Testis (tissue), 3 donors: Measurements from ENCODE around the gene LHFPL4. TPM values are rescaled to one million over a fixed set of nuclear protein-coding genes. Genes with fewer than 3 reads are reported as not detected.
"Not testable (repeated sequence)": the region's sequence is repeated elsewhere in the genome, so short reads cannot be mapped to it uniquely, and the experiment has no call there.

Source experiments
- DNase-seq: peaks from one replicate; pipeline ENCODE4 v3.0.0-alpha.2; 2019
- H3K27ac ChIP-seq, 2 donors: fragments of 200-600 bp; sonication (generic); one replicate each; pipeline ENCODE4 v1.5.1; 2019
- H3K27me3 ChIP-seq: fragments of 200-600 bp; sonication (generic); one replicate; pipeline ENCODE4 v1.5.1; 2019
- H3K36me3 ChIP-seq: fragments of 200-600 bp; sonication (generic); one replicate; pipeline ENCODE4 v1.5.1; 2017; ENCODE audit warnings: low read depth; ENCODE audit errors: missing control alignments
- H3K4me1 ChIP-seq: fragments of 200-600 bp; sonication (generic); one replicate; pipeline ENCODE4 v1.5.1; 2019
- H3K4me3 ChIP-seq, 2 donors: fragments of 200-600 bp; sonication (generic); one replicate each; pipeline ENCODE4 v1.5.1; 2017 to 2019
- H3K9me3 ChIP-seq: fragments of 200-600 bp; sonication (generic); one replicate; pipeline ENCODE4 v1.5.1; 2017
- CTCF ChIP-seq, 3 experiments: fragments of 450-650 bp in 2 of 3; fragments of 200-600 bp in 1 of 3; sonication (generic) in 1 of 3; IDR thresholded peaks; one replicate each; pipeline ENCODE4 v1.5.1; 2016 to 2019; ENCODE audit warnings: antibody characterized with exemption in 3 of 3, mild to moderate bottlenecking in 2 of 3, moderate library complexity in 1 of 3
- POLR2A ChIP-seq: fragments of 450-650 bp; IDR thresholded peaks from one replicate; pipeline ENCODE4 v1.6.1; 2017; ENCODE audit warnings: antibody characterized with exemption, mild to moderate bottlenecking, moderate library complexity
- WGBS, 2 donors: methylation state at CpG; one replicate each; pipeline ENCODE4 v1.1.5; 2018; 5-methylcytosine and 5-hydroxymethylcytosine counted together
- intact Hi-C: fragments of 100-400 bp; cut with DNase I; formaldehyde crosslinking; loops from one replicate; pipeline ENCODE4 v1.15.1; 2023; ENCODE audit warnings: low total_unique reads
- polyA plus RNA-seq: library from polyadenylated mRNA; stranded (reverse); fragments of 350-450 nt; fragmentation: Illumina TruSeq; extraction: RNeasy Lipid Tissue Mini Kit (QIAGEN cat#74804); gene quantifications from one replicate; pipeline ENCODE4 v1.2.3, GENCODE V29; 2014; ENCODE audit warnings: low read depth, low replicate concordance; ENCODE audit not compliant: insufficient read depth
- total RNA-seq, 2 donors: library from RNA; depleted of rRNA; stranded (reverse); fragments of >200 nt; gene quantifications; one replicate each; pipeline ENCODE4 v1.2.3, GENCODE V29; 2016

Gene LHFPL4
- total and polyA plus RNA-seq, 3 donors from 2014 or later = 1.3 to 2.3 (median 1.3) TPM

GRCh38 chr3:9498781-9499180 lies 54.8 kb downstream of the LHFPL4 start:
- peaks cover 18% of the 10 kb centered on the region for H3K4me1 ChIP-seq
- no peaks in the 10 kb centered on the region for H3K36me3 ChIP-seq
- H3K27me3 ChIP-seq = no peaks in the 10 kb centered on the region
- 75 to 84% methylated on average over 4 to 6 of the region's 6 CpGs for WGBS, 2 donors
- no peak overlapping the region for H3K27ac ChIP-seq
- no peak for DNase-seq
- H3K4me3 ChIP-seq = no peak overlapping the region
- intact Hi-C loops = no loop called here
- no peaks in the 10 kb centered on the region for H3K9me3 ChIP-seq
- TF ChIP-seq POLR2A (no peak), CTCF (IDR thresholded peaks at IDR 0.05) (no peak)

DNA sequence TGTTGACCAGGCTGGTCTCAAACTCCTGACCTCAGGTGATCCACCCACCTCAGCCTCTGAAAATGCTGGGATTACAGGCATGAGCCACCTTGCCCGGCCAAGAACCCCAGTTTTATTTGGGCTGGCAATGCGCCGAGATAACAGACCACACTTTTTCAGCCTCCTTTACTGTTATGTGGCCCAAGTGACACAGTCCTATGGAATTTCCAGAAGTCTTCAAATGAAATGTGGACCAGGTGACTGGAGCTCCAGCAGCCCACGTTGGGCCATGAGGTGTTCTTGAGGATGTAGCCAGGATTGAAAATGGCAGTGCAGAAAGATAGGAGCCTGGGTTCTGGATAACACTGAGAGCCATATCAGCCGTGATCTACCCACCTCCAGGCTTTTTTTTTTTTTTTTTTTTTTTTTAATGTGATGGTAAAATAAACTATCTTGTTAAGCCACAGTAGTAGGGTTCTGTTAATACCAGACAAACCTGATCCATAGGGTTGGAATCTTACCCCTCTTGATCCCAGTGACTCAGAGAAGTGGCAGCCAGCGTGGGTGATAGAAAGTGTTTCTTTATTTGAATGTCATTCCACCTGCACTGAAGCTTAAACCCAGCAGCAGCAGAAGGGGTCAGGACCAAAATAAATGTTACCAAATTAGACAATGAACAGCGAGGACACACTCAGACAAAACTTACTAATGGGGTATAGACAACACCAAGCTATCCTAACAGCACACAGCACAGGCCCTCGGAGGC lies 55.6 kb downstream of the LHFPL4 start:
- H3K4me1 ChIP-seq = peaks cover 18% of the 10 kb centered on the region
- no peaks in the 10 kb centered on the region for H3K9me3 ChIP-seq
- H3K36me3 ChIP-seq = no peaks in the 10 kb centered on the region
- 86 to 93% methylated on average over 7 to 8 of the region's 8 CpGs for WGBS, 2 donors
- TF ChIP-seq CTCF (IDR thresholded peaks at IDR 0.05) (no peak), POLR2A (no peak)
- intact Hi-C loops = no loop called here
- DNase-seq = no peak
- H3K4me3 ChIP-seq = no peak overlapping the region
- no peaks in the 10 kb centered on the region for H3K27me3 ChIP-seq
- H3K27ac ChIP-seq = no peak overlapping the region

DNA sequence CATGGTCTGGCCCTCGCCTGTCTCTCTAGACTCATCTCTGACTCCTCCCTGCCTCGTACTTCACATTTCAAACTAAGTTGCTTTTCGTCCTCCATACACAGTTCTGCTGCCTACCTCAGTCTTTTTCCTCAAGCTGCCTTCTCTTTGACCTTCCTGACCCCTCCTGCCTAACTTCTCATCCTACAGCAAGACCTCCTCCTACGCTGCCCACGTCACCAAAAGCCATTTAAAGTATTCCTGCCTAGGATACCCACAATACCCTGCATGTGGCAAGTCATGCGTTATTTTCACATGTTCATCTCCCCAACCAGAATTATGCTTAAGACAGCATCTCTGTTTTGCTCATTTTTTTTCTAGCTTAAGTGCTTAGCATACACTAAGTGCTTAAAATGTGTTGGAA lies 56.7 kb downstream of the LHFPL4 start:
- TF ChIP-seq CTCF (IDR thresholded peaks at IDR 0.05) (no peak), POLR2A (no peak)
- H3K4me1 ChIP-seq = peaks cover 18% of the 10 kb centered on the region
- 80 to 86% methylated on average over 6 of the region's 6 CpGs for WGBS, 2 donors
- no peaks in the 10 kb centered on the region for H3K9me3 ChIP-seq
- H3K4me3 ChIP-seq = no peak overlapping the region
- DNase-seq = no peak
- intact Hi-C loops = no loop called here
- H3K36me3 ChIP-seq = no peaks in the 10 kb centered on the region
- H3K27ac ChIP-seq = no peak overlapping the region
- H3K27me3 ChIP-seq = no peaks in the 10 kb centered on the region

GRCh38 chr3:9494036-9494435 lies 59.6 kb downstream of the LHFPL4 start:
- DNase-seq, H3K27me3 ChIP-seq, H3K27ac ChIP-seq, H3K4me3 ChIP-seq, intact Hi-C loops, H3K36me3 ChIP-seq, H3K4me1 ChIP-seq, H3K9me3 ChIP-seq: not testable (repeated sequence)
- 94 to 95% methylated on average over 15 of the region's 15 CpGs for WGBS, 2 donors

DNA sequence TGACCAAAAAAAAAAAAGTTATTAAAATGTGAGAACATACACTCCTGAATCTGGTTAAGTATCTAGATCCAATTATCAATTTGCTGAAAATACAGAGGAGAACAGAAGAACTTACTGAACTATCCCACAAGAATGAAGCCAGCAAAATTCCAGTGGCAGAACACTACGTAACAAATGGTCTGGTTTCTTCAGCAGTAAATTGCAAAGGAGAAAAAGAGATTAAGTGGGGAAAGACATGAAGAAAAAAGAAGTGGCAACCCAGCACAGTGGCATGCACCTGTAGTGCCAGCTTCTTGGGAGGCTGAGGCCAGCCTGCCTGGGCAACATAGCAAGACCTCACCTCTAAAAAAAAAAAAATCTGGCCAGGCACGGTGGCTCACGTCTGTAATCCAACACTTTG lies 62.1 kb downstream of the LHFPL4 start:
- no peak overlapping the region for H3K4me3 ChIP-seq
- no peaks in the 10 kb centered on the region for H3K36me3 ChIP-seq
- no peaks in the 10 kb centered on the region for H3K9me3 ChIP-seq
- H3K27ac ChIP-seq = no peak overlapping the region
- WGBS, 2 donors = 29 to 58% methylated on average over 3 of the region's 3 CpGs
- intact Hi-C loops = no loop called here
- H3K27me3 ChIP-seq = no peaks in the 10 kb centered on the region
- TF ChIP-seq POLR2A = no peak
- no peak for TF ChIP-seq CTCF (IDR thresholded peaks at IDR 0.05)
- H3K4me1 ChIP-seq = no peaks in the 10 kb centered on the region
- no peak for DNase-seq
